ENCODE data around the gene EDN3. TPM values are rescaled to one million over a fixed set of nuclear protein-coding genes. Genes with fewer than 3 reads are reported as not detected.

Gene EDN3
- total RNA-seq, 6 experiments from 2014 or later, result not detected

DNA sequence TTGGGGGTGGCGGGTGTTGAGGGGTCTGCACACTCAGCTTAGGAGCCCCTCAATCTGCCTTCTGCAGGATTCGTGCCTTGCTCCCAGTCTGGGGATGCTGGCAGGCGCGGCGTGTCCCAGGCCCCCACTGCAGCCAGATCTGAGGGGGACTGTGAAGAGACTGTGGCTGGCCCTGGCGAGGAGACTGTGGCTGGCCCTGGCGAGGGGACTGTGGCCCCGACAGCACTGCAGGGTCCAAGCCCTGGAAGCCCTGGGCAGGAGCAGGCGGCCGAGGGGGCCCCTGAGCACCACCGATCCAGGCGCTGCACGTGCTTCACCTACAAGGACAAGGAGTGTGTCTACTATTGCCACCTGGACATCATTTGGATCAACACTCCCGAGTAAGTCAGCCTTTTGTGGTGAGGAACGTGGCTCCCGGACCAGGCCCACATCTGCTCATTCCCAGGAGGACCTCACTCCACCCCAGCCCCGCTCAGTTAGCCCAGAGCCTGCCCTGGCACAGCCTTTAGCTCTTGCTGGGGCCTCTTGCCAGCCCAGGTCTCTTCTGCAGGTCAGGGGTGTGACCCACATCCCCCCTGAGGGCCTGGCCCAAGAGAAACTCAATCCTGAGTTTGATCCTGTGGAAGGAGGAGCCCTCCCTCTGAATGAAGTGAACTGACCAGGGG lies 1.1 kb downstream of the EDN3 start:
- DNase-seq, result no peak
- peak in 1 of 4 donors; percentile 25 for ATAC-seq
- intact Hi-C loops (cut with DNase I), result no loop called here

DNA sequence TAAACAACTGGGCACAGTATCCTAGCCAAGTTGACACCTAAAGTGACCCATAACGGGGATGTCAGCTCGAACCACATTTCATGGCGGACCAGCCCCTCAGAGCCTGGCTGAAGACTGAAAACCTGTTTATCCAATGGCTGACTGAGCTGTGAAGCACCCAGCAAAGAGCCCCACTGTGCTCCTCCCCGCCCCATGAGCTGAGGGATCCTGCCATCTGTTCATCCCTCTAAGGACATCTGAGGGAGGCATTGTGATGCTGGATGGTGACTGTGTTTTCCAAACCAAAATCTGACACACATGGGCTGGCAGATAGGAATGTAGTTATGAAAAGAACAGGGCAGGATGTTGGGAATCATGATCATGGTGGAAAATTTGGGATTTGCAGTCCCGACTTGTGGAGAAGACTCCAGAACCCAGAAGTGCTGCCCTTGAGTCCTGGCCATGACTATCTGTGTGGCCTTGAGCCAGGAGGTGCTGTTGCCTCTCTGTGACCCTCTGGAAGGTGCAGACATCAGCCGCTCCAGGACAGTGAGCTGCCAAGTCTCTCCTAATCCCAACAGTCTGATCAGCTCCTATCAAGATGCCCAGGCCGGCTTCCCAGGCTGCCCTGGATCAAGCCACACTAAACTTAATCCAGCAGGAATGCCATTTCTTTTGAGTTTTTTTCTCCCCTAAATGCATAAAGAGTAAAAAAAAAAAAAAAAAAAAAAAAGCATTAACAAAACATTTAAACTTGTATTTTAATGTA lies 5.7 kb downstream of the EDN3 start:
- no peaks in the 10 kb centered on the region for H3K9me3 ChIP-seq
- ATAC-seq (no peak), DNase-seq (no peak)
- no peak overlapping the region for H3K4me3 ChIP-seq
- no peak for TF ChIP-seq POLR2A (IDR thresholded peaks at IDR 0.05)
- TF ChIP-seq, protein P1, sequence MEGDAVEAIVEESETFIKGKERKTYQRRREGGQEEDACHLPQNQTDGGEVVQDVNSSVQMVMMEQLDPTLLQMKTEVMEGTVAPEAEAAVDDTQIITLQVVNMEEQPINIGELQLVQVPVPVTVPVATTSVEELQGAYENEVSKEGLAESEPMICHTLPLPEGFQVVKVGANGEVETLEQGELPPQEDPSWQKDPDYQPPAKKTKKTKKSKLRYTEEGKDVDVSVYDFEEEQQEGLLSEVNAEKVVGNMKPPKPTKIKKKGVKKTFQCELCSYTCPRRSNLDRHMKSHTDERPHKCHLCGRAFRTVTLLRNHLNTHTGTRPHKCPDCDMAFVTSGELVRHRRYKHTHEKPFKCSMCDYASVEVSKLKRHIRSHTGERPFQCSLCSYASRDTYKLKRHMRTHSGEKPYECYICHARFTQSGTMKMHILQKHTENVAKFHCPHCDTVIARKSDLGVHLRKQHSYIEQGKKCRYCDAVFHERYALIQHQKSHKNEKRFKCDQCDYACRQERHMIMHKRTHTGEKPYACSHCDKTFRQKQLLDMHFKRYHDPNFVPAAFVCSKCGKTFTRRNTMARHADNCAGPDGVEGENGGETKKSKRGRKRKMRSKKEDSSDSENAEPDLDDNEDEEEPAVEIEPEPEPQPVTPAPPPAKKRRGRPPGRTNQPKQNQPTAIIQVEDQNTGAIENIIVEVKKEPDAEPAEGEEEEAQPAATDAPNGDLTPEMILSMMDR (IDR thresholded peaks at IDR 0.05), result no peak
- H3K36me3 ChIP-seq, result no peaks in the 10 kb centered on the region
- no peaks in the 10 kb centered on the region for H3K4me1 ChIP-seq
- intact Hi-C loops (cut with DNase I), result no loop called here
- WGBS (ENCODE audit: insufficient coverage, low coverage, low lambda C conversion rate, missing lambda C conversion rate), result 76% methylated on average over 5 of the region's 7 CpGs
- H3K27ac ChIP-seq, result no peak overlapping the region
- H3K27me3 ChIP-seq, result peaks cover 0 to 5% of the 10 kb centered on the region in 2 donors

More for the DNA sequence above, 1.1 kb downstream of the EDN3 start:
- Histone ChIP-seq H3K36me3 (no peaks in the 10 kb centered on the region), H3K9me3 (no peaks in the 10 kb centered on the region), H3K27ac (no peak overlapping the region), H3K4me3 (no peak overlapping the region), H3K27me3 (peaks cover 0 to 3% of the 10 kb centered on the region in 2 donors), H3K4me1 (no peaks in the 10 kb centered on the region)
- TF ChIP-seq, protein P1 (IDR thresholded peaks at IDR 0.05), result no peak
- TF ChIP-seq POLR2A (IDR thresholded peaks at IDR 0.05), result no peak
- WGBS (ENCODE audit: insufficient coverage, low coverage, low lambda C conversion rate, missing lambda C conversion rate), result 49% methylated on average over 8 of the region's 17 CpGs

DNA sequence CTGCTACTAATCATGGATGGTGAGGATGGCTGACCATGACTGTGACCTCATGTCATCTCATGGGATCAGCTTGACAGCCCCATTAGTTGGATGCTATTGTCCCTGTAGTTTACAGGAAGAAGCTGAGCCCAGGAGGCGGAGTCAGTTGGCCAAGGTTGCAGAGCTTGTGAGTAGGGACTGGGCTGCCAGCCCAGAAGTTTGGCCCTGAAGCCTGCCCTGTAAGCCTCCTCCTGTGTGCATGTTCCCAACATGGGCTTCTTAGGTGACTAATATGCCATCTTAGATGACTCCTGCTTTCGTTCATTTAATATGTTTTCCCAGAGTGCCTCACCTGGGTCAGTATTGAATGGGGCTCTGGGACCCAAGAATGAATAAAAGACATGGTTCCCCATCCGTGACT lies 6.9 kb downstream of the EDN3 start:
- no peaks in the 10 kb centered on the region for H3K9me3 ChIP-seq
- no peak for TF ChIP-seq POLR2A (IDR thresholded peaks at IDR 0.05)
- TF ChIP-seq, protein P1 (IDR thresholded peaks at IDR 0.05), result no peak
- no CpG with 5 or more reads among the region's 3 CpGs for WGBS (ENCODE audit: insufficient coverage, low coverage, low lambda C conversion rate, missing lambda C conversion rate)
- H3K27me3 ChIP-seq, result peaks cover 0 to 5% of the 10 kb centered on the region in 2 donors
- DNase-seq (no peak), ATAC-seq (no peak)
- no peaks in the 10 kb centered on the region for H3K36me3 ChIP-seq
- no peaks in the 10 kb centered on the region for H3K4me1 ChIP-seq
- H3K27ac ChIP-seq, result no peak overlapping the region
- intact Hi-C loops (cut with DNase I), result no loop called here
- H3K4me3 ChIP-seq, result no peak overlapping the region

DNA sequence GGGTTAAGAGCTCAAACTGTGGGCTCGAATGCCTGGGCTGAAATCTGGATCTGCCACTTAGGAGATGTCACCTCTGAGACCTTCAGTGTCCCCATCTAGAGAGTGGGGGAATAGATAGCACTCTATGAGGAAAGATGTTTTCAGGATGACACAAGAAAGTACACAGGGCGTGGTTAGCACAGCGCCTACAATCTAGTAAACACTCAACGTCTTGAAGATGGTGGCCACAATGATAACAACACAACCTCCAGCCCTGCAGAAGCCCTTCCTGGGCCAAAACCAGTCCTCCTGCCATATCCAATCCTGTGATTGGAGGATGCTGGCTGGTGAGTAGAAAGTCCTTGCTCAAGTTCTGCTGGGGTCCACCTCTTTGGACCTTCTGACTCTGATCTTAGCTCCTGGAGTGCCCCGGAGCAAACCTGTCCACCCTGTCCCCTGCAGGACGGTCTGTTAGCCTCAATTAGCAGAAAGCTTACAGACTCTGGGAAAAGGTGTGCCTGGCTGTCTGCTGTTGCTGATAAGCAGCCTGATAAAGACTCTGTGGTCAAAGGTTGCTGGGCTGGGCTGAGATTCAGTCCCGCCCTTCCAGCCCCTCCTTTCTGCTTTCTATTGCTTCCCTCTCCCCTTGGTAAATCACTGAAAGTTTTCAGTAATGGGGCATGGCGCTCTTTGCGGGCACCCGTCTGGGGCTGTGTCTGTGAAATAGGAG lies 8.2 kb downstream of the EDN3 start:
- Histone ChIP-seq H3K27me3 (peaks cover 0 to 5% of the 10 kb centered on the region in 2 donors), H3K4me3 (no peak overlapping the region), H3K27ac (no peak overlapping the region), H3K36me3 (no peaks in the 10 kb centered on the region), H3K9me3 (no peaks in the 10 kb centered on the region), H3K4me1 (no peaks in the 10 kb centered on the region)
- no peak for ATAC-seq
- intact Hi-C loops (cut with DNase I), result no loop called here
- WGBS (ENCODE audit: insufficient coverage, low coverage, low lambda C conversion rate, missing lambda C conversion rate), result 45% methylated on average over 10 of the region's 10 CpGs
- DNase-seq, result no peak
- TF ChIP-seq POLR2A (IDR thresholded peaks at IDR 0.05), result no peak
- TF ChIP-seq, protein P1 (IDR thresholded peaks at IDR 0.05), result no peak
